HG02970 (cell line): ENCODE data around the gene RTL10.
"Not testable (repeated sequence)": the region's sequence is repeated elsewhere in the genome, so short reads cannot be mapped to it uniquely, and the experiment has no call there.

Source experiments
- ATAC-seq: cut with Tn5 transposase; IDR thresholded peaks from one replicate; pipeline ENCODE4 v1.9.1; 2021; ENCODE audit warnings: mild to moderate bottlenecking, moderate library complexity, moderate number of reproducible peaks; ENCODE audit not compliant: unreplicated experiment, low FRiP score

The RTL10 gene

GRCh38 chr22:19890502-19891316 is 36.0 kb upstream of the RTL10 start:
- no peak for ATAC-seq

DNA sequence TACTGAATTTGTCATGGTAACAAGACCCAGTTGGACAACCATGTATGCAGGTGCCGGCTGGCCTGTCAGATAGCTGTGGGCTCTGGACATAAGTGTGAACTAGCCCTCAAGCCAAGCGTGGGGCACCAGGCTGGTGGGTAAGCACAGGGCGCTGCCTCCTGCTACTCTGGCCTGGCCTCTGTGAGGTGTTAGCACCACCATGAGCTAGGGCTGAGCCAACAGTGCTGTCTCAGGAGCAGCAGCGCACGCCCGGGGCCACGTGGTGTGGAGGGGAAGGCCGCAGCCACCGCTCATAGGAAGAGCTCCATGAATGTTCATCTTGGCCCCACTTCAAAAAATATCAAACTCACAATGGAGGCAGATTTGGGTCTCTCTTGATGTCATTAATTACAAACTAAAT is 35.3 kb upstream of the RTL10 start:
- ATAC-seq, result no peak

DNA sequence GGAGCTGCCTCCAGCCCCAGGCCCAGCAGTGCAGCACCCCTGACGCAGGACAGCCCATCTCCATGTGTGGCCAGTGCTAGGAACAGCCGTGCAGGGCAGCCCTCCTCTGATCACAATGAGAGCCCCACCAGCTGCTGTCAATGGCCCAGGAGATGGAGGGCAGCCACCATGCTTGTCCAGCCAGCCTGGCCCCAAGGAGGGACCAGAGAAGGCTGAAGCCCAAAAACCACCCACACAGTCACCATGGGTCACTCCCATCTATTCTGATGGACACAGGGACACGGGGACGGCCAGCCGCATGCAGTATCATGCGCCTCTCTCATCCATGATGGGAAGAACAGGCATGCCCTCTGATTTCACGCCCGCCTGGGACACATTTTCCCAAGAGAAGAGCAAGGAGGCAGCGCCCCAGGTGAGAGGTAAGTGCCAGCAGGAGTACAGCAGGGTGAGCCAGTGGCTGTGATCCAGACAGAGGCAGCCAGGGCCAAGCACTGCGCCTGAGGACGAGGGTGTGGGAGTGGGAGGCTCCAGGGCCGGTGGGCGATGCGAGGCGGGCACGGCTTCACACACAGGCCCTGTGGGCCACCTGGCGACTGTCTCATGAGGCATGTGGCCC is 33.6 kb upstream of the RTL10 start:
- ATAC-seq, result no peak

DNA sequence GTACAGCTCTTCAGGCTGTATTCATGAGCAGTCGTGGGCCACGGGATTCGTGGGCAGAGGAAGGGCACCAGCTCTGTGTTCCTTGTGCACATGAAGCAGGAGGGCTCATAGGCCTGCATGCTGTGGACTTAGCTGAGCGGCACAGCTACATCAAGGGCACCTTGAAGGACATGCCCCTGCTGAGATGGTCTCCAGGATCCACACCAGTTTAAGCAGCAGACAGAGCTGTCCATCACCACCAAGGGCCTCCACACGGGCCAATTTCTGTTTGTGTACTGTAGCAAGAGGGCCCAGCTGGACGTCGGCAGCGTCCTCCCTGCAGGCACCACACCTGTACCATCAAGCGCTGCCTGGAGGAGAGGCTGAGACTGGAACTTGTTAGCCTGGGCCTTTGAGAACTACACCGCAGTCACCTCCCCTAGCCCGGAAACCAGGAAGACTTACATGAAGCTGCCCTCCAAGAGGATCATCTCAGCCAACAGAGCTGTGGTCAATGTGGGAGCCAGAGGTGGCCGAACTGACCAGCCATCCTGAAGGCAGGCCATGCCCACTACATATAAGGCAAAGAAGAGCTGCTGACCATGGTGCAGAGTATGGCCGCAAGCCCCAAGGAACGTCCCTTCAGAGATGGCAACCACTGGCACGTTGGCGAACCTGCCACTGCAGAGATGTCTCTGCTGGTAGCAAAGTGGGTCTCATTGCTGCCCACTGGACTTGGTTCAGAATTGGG is 32.7 kb upstream of the RTL10 start:
- no peak for ATAC-seq

DNA sequence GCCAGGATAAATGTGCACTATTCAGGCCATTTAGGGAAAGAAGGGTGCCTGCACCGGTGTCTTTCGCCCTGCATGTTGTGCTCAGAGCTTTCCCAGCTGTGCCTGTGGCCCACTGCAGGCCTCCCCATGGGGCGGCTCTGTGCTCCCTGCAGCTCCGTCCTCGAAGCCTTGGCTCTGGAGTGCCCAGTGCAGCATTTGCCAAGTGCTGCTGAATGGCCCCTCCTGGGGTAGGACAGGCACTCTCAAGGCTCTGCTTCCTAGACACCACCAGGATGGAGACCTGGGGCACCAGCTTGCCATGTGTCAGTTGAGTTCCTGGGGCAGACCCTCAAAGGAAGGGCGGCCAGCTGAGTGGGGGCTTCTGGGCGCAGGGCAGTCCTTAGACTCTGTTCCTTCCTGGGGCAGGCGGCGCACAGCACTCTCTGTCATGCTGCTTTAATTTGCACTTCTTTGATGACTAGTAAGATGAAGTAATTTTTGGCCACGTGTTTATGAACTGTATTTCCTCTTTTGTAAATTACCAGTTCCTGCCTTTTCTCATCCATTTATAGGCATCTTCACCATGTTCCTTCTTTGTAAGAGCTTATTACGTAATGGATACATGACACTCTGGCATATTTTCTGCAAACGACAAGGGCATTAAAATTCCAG is 32.1 kb upstream of the RTL10 start:
- ATAC-seq, result no peak

- ATAC-seq, result no peak
These were observed 31.3 kb upstream of the RTL10 start for GRCh38 chr22:19885841-19886592.

GRCh38 chr22:19884954-19885751 is 30.5 kb upstream of the RTL10 start:
- ATAC-seq, result no peak

DNA sequence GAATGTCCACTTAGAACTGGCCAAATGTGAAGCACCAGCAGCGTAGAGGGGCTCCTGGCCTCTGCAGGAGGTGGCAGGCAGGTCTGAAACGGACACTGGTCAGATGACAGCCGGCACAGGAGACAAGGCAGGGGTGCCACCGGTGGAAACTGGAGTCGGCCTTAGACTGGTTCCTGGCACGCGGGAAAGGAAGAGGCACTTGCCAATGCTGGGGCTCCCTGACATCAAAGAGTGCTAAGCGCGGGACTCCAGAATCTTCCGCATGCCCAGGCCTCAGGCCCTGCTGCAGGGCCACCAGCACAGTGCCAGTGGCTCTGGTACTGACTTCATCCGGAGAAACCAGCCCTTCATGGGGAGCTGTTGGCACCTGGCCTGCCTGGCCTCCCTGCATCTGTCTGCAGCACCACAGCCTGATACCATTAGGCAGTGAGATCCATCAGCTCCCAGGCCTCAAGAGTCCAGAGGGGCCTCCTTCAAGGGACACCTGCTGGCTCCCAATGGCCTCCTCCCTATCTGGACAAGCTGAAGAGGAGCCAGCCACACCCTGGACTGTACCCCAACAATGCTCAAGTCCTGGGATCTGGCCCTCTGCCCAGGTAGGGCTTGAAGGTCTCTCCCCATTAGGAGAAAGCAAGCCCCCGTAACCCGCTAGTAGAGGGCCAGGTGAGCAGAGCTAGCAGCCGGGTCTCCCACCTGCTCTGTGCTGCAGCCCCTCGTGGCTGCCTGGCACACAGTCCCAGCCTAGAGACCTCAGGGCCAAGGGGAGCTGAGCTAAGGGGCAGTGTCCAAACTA is 29.7 kb upstream of the RTL10 start:
- no peak for ATAC-seq

DNA sequence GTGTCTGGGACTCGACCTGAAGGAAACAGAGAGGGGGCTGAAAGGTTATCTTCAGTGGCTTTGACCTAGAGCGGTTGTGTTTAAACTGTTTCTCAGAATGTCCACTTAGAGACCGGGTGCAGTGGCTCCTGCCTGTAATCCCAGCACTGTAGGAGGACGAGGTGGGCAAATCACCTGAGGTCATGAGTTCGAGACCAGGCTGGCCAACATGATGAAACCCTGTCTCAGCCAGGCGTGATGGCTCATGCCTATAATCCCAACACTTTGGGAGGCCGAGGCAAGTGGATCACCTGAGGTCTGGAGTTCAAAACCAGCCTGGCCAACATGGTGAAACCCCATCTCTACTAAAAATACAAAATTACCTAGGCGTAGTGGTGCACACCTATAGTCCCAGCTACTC is 28.8 kb upstream of the RTL10 start:
- ATAC-seq, result not testable (repeated sequence)

- no peak for ATAC-seq
These were observed 28.0 kb upstream of the RTL10 start for GRCh38 chr22:19882446-19883381.

DNA sequence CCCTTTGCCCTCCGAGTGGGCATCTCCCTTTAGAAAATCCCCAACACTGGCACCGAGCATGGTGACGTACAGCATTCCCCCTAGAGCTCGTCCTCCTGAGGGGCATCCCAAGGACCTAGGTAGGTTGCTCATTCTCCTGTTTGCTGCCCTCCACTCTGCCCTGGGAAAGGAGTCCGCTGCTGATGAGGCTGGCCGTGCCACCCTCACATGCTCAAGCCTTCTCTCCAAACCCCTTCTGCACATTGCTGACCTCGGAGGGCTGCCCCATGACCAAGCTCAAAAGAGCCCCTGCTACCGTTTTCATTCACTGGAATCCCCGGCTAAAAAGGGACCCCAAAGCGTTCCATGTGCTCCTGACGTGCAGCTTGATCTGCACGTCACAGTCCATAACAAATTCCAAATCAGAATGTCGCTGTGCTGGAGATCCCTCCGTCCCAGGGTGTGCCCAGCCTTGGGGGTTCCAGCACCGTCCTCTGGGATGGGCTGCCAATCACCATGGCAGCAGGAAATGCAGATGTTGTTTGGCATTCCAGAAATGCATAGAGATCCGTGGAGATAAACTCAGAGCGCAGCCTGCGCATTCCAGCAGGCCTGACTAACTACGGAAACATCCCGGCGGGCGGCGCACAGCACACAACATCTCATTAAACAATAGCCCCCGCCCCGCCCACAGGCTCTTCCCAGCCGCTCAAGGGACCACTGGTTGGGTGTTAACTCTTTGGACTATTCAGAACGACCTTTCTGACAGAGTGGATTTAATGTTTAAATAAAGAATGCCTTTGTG is 26.3 kb upstream of the RTL10 start:
- no peak for ATAC-seq

DNA sequence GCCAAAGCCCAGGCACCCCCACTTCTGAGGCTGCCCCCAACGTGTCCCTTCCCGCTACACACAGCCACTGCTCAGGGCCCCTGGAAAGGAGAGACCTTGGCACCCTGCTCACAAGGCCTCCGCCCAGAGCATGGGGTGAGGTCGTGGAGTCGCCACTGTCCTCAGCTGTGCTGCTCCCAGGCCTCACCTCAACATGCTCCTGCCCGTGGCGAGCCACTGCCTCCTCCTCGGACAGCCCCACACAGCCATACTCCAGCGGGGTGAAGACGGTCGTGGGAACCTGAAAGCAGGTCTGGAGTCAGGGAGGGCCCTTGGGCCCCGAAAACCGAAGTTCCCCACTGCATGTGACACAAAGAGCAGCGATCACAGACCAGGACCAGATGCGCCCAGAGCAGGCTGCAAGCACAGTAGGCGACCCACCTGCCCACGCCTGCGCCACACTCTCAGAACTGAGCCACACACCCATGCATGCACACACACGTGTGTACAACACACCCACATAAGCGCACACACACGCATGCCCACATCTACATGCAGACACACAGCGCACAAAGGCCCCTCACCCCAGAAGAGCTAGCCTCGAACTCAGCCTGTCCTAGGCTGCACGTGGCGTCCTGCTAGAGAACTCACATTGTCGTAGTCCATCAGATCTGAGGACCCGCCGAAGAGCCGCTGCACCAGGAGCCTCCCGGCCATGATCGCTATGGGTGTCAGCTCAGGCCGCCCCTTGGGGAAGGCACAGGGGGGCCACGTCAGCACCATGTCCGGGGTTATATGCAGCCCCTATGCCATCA is 25.5 kb upstream of the RTL10 start:
- no peak for ATAC-seq

GRCh38 chr22:19879643-19879991 is 24.9 kb upstream of the RTL10 start:
- no peak for ATAC-seq

GRCh38 chr22:19879246-19879570 is 24.5 kb upstream of the RTL10 start:
- no peak for ATAC-seq

GRCh38 chr22:19878461-19879245 is 24.0 kb upstream of the RTL10 start:
- ATAC-seq, result no peak
